DND-41 (cell line): Measurements from ENCODE around the gene PTPRK.

Experiments
- ATAC-seq: fragments of 200-7000 bp; cut with Tn5 transposase; 3 replicates; pipeline ENCODE4 v1.9.1; 2021; ENCODE audit warnings: low read depth; ENCODE audit not compliant: insufficient read depth
- DNase-seq: peaks from one replicate; pipeline ENCODE4 v3.0.0-alpha.2; 2020
- H2AFZ ChIP-seq: 2 replicates; pipeline ENCODE4 v1.6.0; 2012; ENCODE audit warnings: low read depth, low read length
- H3K27ac ChIP-seq: 2 replicates; pipeline ENCODE4 v1.5.1; 2012; ENCODE audit warnings: low read length, inconsistent platforms
- H3K27me3 ChIP-seq: fragments of 200-600 bp; sonication (generic); 2 replicates; pipeline ENCODE4 v1.6.0; 2012; ENCODE audit warnings: low read length, mild to moderate bottlenecking, inconsistent platforms; ENCODE audit not compliant: insufficient read depth, poor library complexity
- H3K36me3 ChIP-seq: 2 replicates; pipeline ENCODE4 v1.5.1; 2012; ENCODE audit warnings: low read length, inconsistent platforms; ENCODE audit not compliant: insufficient read depth
- H3K4me1 ChIP-seq: 2 replicates; pipeline ENCODE4 v1.5.1; 2012; ENCODE audit warnings: mild to moderate bottlenecking, low read length; ENCODE audit not compliant: insufficient read depth
- H3K4me2 ChIP-seq: 2 replicates; pipeline ENCODE4 v1.6.0; 2012; ENCODE audit warnings: mild to moderate bottlenecking, moderate library complexity, low read length, inconsistent platforms; ENCODE audit not compliant: insufficient read depth
- H3K4me3 ChIP-seq, 2 experiments: fragments of 200-600 bp in 1 of 2; shearing (Covaris generic) in 1 of 2; 2 replicates each; pipeline ENCODE4 v1.5.1; 2012 to 2016; ENCODE audit warnings: inconsistent platforms in 2 of 2, low read length in 2 of 2, mild to moderate bottlenecking in 2 of 2, low read depth in 1 of 2, moderate library complexity in 1 of 2
- H3K79me2 ChIP-seq: 2 replicates; pipeline ENCODE4 v1.6.0; 2012; ENCODE audit warnings: low read length, inconsistent platforms; ENCODE audit not compliant: insufficient read depth
- H3K9ac ChIP-seq: 2 replicates; pipeline ENCODE4 v1.6.0; 2012; ENCODE audit warnings: low read depth, mild to moderate bottlenecking, inconsistent platforms, low read length, moderate library complexity
- H3K9me3 ChIP-seq: 2 replicates; pipeline ENCODE4 v1.5.1; 2012; ENCODE audit warnings: low read length, moderate library complexity, mild to moderate bottlenecking, inconsistent platforms; ENCODE audit not compliant: insufficient read depth, severe bottlenecking
- H4K20me1 ChIP-seq: 2 replicates; pipeline ENCODE4 v1.6.0; 2012; ENCODE audit warnings: low read length; ENCODE audit not compliant: insufficient read depth
- CTCF ChIP-seq: IDR thresholded peaks from 2 replicates; pipeline ENCODE4 v1.5.1; 2012; ENCODE audit warnings: borderline replicate concordance, low read length, moderate library complexity, mild to moderate bottlenecking; ENCODE audit not compliant: poor library complexity, severe bottlenecking; ENCODE audit errors: extremely low read depth
- EZH2 ChIP-seq: IDR thresholded peaks from 3 replicates; pipeline ENCODE4 v1.6.1; 2012; ENCODE audit warnings: borderline replicate concordance, low read depth, mild to moderate bottlenecking, moderate library complexity, low read length, inconsistent platforms; ENCODE audit not compliant: severe bottlenecking

The PTPRK gene

GRCh38 chr6:128230267-128230989 lies 290.0 kb downstream of the PTPRK start:
- no peak overlapping the region for H3K4me3 ChIP-seq
- H3K27ac ChIP-seq = no peak overlapping the region
- no peaks in the 10 kb centered on the region for H3K27me3 ChIP-seq
- H4K20me1 ChIP-seq = no peaks in the 10 kb centered on the region
- H3K9me3 ChIP-seq = no peaks in the 10 kb centered on the region
- H3K79me2 ChIP-seq = no peaks in the 10 kb centered on the region
- no peak overlapping the region for H3K9ac ChIP-seq
- TF ChIP-seq EZH2 (no peak), CTCF (no peak)
- no peaks in the 10 kb centered on the region for H3K36me3 ChIP-seq
- no peak overlapping the region for H2AFZ ChIP-seq
- no peaks in the 10 kb centered on the region for H3K4me1 ChIP-seq
- ATAC-seq (no peak), DNase-seq (no peak)
- no peak overlapping the region for H3K4me2 ChIP-seq

GRCh38 chr6:128225612-128226011 lies 294.8 kb downstream of the PTPRK start:
- Histone ChIP-seq H3K27ac (no peak overlapping the region), H4K20me1 (no peaks in the 10 kb centered on the region), H3K79me2 (no peaks in the 10 kb centered on the region), H3K9ac (no peak overlapping the region), H3K27me3 (no peaks in the 10 kb centered on the region), H3K4me1 (no peaks in the 10 kb centered on the region), H3K4me3 (no peak overlapping the region), H3K9me3 (no peaks in the 10 kb centered on the region), H2AFZ (no peak overlapping the region), H3K36me3 (no peaks in the 10 kb centered on the region), H3K4me2 (no peak overlapping the region)
- no peak for DNase-seq
- no peak for TF ChIP-seq CTCF
- TF ChIP-seq EZH2 = no peak
- no peak for ATAC-seq

GRCh38 chr6:128216917-128217316 lies 303.5 kb downstream of the PTPRK start:
- Histone ChIP-seq H3K9me3 (no peaks in the 10 kb centered on the region), H3K27ac (no peak overlapping the region), H3K4me2 (no peak overlapping the region), H3K36me3 (no peaks in the 10 kb centered on the region), H3K27me3 (no peaks in the 10 kb centered on the region), H4K20me1 (no peaks in the 10 kb centered on the region), H2AFZ (no peak overlapping the region), H3K4me3 (no peak overlapping the region), H3K79me2 (no peaks in the 10 kb centered on the region), H3K9ac (no peak overlapping the region), H3K4me1 (no peaks in the 10 kb centered on the region)
- no peak for DNase-seq
- TF ChIP-seq CTCF = no peak
- TF ChIP-seq EZH2 = no peak
- no peak for ATAC-seq
